Activated CD4-positive, alpha-beta T cell treated with anti-CD3 and anti-CD28 coated beads for 36 hours (primary cell): Measurements from ENCODE around the gene XRCC6. TPM values are rescaled to one million over a fixed set of nuclear protein-coding genes. Genes with fewer than 3 reads are reported as not detected.
"Not testable (repeated sequence)": the region's sequence is repeated elsewhere in the genome, so short reads cannot be mapped to it uniquely, and the experiment has no call there.

Experiments used
- ATAC-seq: fragments of 200-7000 bp; cut with Tn5 transposase; one replicate; pipeline ENCODE4 v1.10.0; 2021; ENCODE audit warnings: mild to moderate bottlenecking, moderate library complexity
- CTCF ChIA-PET: fragments of 350-600 bp; sonication (Branson Sonifier 250); formaldehyde crosslinking; loops from one replicate; lab custom pipeline; 2021; ENCODE audit warnings: antibody characterized with exemption; lab: Charles Lee
- POLR2A ChIA-PET: fragments of 350-600 bp; sonication (Branson Sonifier 250); formaldehyde crosslinking; loops from one replicate; lab custom pipeline; 2021; ENCODE audit warnings: antibody characterized with exemption, inconsistent platforms; lab: Charles Lee
- DNase-seq: peaks from one replicate; pipeline ENCODE4 v3.0.0-alpha.2; 2020
- H3K27ac Mint-ChIP-seq: one replicate; pipeline ENCODE4 v1.8.0; 2021; ENCODE audit warnings: mixed read lengths
- H3K27me3 Mint-ChIP-seq: one replicate; pipeline ENCODE4 v1.8.0; 2021; ENCODE audit warnings: mixed read lengths
- H3K36me3 Mint-ChIP-seq: one replicate; pipeline ENCODE4 v1.8.0; 2021; ENCODE audit warnings: low read depth, mixed read lengths
- H3K4me1 Mint-ChIP-seq: one replicate; pipeline ENCODE4 v1.8.0; 2021; ENCODE audit warnings: mixed read lengths
- H3K4me3 Mint-ChIP-seq: one replicate; pipeline ENCODE4 v1.8.0; 2021; ENCODE audit warnings: mild to moderate bottlenecking, moderate library complexity, mixed read lengths
- H3K9me3 Mint-ChIP-seq: one replicate; pipeline ENCODE4 v1.8.0; 2021; ENCODE audit warnings: low read depth, mixed read lengths
- intact Hi-C, 2 experiments: fragments of 100-400 bp; cut with DNase I in 1 of 2; cut with micrococcal nuclease in 1 of 2; formaldehyde crosslinking; loops; one replicate each; pipeline versions ENCODE4 v1.14.2 to v1.15.1; 2022 to 2024; cut with DNase I, micrococcal nuclease
- total RNA-seq, 2 experiments: library from RNA; stranded (reverse); gene quantifications; one replicate each; pipeline ENCODE4 v1.2.3, GENCODE V29; 2021

XRCC6 gene
- 100 to 1,000 TPM; 427 to 469 TPM for total RNA-seq

GRCh38 chr22:41621099-41621910 lies at the start of gene XRCC6:
TSS of gene XRCC6 (plus strand) at chr22:41621295. CDS start at chr22:41622005, 710 bp downstream.
- ChIA-PET CTCF (interaction anchor here (0.6 to 1.0 kb wide), 4 partner anchors 46 to 467 kb away, joined by 3 to 4 read pairs (median 3); partner anchors contain the start of genes ACO2, PHF5A and SNU13), POLR2A (interaction anchor here (0.6 to 3.7 kb wide), 15 partner anchors 22 to 995 kb away, joined by 3 to 25 read pairs (median 3); partner anchors contain the start of genes ACO2, PHF5A, PMM1 and RANGAP1)
- Mint-ChIP-seq H3K27me3 (no peaks in the 10 kb centered on the region), H3K9me3 (no peaks in the 10 kb centered on the region), H3K4me3 (peak within 1 kb of the TSS; percentile 98), H3K27ac (peak within 1 kb of the TSS; percentile 99), H3K36me3 (peaks cover 49% of the 10 kb centered on the region), H3K4me1 (peaks cover 48% of the 10 kb centered on the region)
- DNase-seq (peak; percentile 100), ATAC-seq (peak; percentile 91)
- intact Hi-C loops: loop anchor here (1.0 to 10.0 kb wide), 22 partner anchors 17 to 765 kb away; partner anchors contain the start of genes PHF5A (in 2 of the 2), PMM1 (in 2 of the 2), POLR3H (in 2 of the 2) and SNU13 (in 2 of the 2)

GRCh38 chr22:41571786-41572185 lies 49.3 kb upstream of the XRCC6 start:
- intact Hi-C loops: no loop called here
- H3K36me3 Mint-ChIP-seq: peaks cover 2% of the 10 kb centered on the region
- ChIA-PET CTCF (no interaction called here), POLR2A (no interaction called here)
- no peak for ATAC-seq
- H3K4me1 Mint-ChIP-seq: no peaks in the 10 kb centered on the region
- DNase-seq: no peak
- no peak overlapping the region for H3K27ac Mint-ChIP-seq
- H3K27me3 Mint-ChIP-seq: no peaks in the 10 kb centered on the region
- H3K9me3 Mint-ChIP-seq: no peaks in the 10 kb centered on the region
- no peak overlapping the region for H3K4me3 Mint-ChIP-seq

GRCh38 chr22:41572305-41572704 lies 48.8 kb upstream of the XRCC6 start:
- ChIA-PET CTCF (interaction anchor here (0.5 kb wide), 1 partner anchor 724 kb away, joined by 4 read pairs; no protein-coding TSS in a partner anchor), POLR2A (interaction anchor here (1.2 kb wide), 1 partner anchor 17 kb away, joined by 3 read pairs; the partner anchor contains the start of gene PMM1)
- H3K9me3 Mint-ChIP-seq, H3K36me3 Mint-ChIP-seq, H3K27ac Mint-ChIP-seq, ATAC-seq, H3K4me1 Mint-ChIP-seq, intact Hi-C loops, H3K27me3 Mint-ChIP-seq, H3K4me3 Mint-ChIP-seq, DNase-seq: not testable (repeated sequence)

- no peak for DNase-seq
- Mint-ChIP-seq H3K27me3 (no peaks in the 10 kb centered on the region), H3K4me3 (no peak overlapping the region), H3K4me1 (no peaks in the 10 kb centered on the region), H3K36me3 (peaks cover 9% of the 10 kb centered on the region), H3K27ac (no peak overlapping the region), H3K9me3 (no peaks in the 10 kb centered on the region)
- CTCF ChIA-PET: no interaction called here
- POLR2A ChIA-PET: interaction anchor here (1.2 kb wide), 1 partner anchor 16 kb away, joined by 3 read pairs; the partner anchor contains the start of gene PMM1
- intact Hi-C loops: no loop called here
- no peak for ATAC-seq
These were observed 47.4 kb upstream of the XRCC6 start for GRCh38 chr22:41573677-41574076.

GRCh38 chr22:41574847-41575381 lies 46.2 kb upstream of the XRCC6 start:
- no peak overlapping the region for H3K4me3 Mint-ChIP-seq

GRCh38 chr22:41575533-41575932 lies 45.6 kb upstream of the XRCC6 start:
- H3K4me3 Mint-ChIP-seq: no peak overlapping the region
- H3K27ac Mint-ChIP-seq: no peak overlapping the region
- intact Hi-C loops: no loop called here
- H3K27me3 Mint-ChIP-seq: no peaks in the 10 kb centered on the region
- ATAC-seq: no peak
- H3K9me3 Mint-ChIP-seq: no peaks in the 10 kb centered on the region
- ChIA-PET CTCF (no interaction called here), POLR2A (no interaction called here)
- H3K4me1 Mint-ChIP-seq: no peaks in the 10 kb centered on the region
- DNase-seq: no peak
- peaks cover 12% of the 10 kb centered on the region for H3K36me3 Mint-ChIP-seq

More at GRCh38 chr22:41574847-41575381, 46.2 kb upstream of the XRCC6 start:
- no peaks in the 10 kb centered on the region for H3K9me3 Mint-ChIP-seq
- no peak for ATAC-seq
- POLR2A ChIA-PET: no interaction called here
- intact Hi-C loops: no loop called here
- DNase-seq: no peak
- no peaks in the 10 kb centered on the region for H3K4me1 Mint-ChIP-seq
- peaks cover 12% of the 10 kb centered on the region for H3K36me3 Mint-ChIP-seq
- CTCF ChIA-PET: no interaction called here
- no peaks in the 10 kb centered on the region for H3K27me3 Mint-ChIP-seq
- H3K27ac Mint-ChIP-seq: no peak overlapping the region

- H3K36me3 Mint-ChIP-seq: peaks cover 12% of the 10 kb centered on the region
- POLR2A ChIA-PET: interaction anchor here (0.6 to 0.7 kb wide), 2 partner anchors 44 to 82 kb away, joined by 3 to 9 read pairs; partner anchors contain the start of genes DESI1 and XRCC6
- intact Hi-C loops: no loop called here
- no peaks in the 10 kb centered on the region for H3K9me3 Mint-ChIP-seq
- H3K4me1 Mint-ChIP-seq: no peaks in the 10 kb centered on the region
- H3K4me3 Mint-ChIP-seq: no peak overlapping the region
- CTCF ChIA-PET: interaction anchor here (0.6 to 0.9 kb wide), 3 partner anchors 8 to 22 kb away, joined by 3 read pairs; partner anchors contain the start of gene PMM1
- DNase-seq: peak; percentile 68
- H3K27me3 Mint-ChIP-seq: no peaks in the 10 kb centered on the region
- no peak overlapping the region for H3K27ac Mint-ChIP-seq
- ATAC-seq: peak; percentile 79
These were observed 44.2 kb upstream of the XRCC6 start for GRCh38 chr22:41576877-41577276.

- CTCF ChIA-PET: interaction anchor here (1.1 kb wide), 1 partner anchor 11 kb away, joined by 3 read pairs; the partner anchor contains the start of gene PMM1
- ATAC-seq (no peak), DNase-seq (no peak)
- H3K36me3 Mint-ChIP-seq: peaks cover 12% of the 10 kb centered on the region
- POLR2A ChIA-PET: no interaction called here
- no peaks in the 10 kb centered on the region for H3K4me1 Mint-ChIP-seq
- H3K4me3 Mint-ChIP-seq: no peak overlapping the region
- no peaks in the 10 kb centered on the region for H3K9me3 Mint-ChIP-seq
- intact Hi-C loops: no loop called here
- H3K27me3 Mint-ChIP-seq: no peaks in the 10 kb centered on the region
- no peak overlapping the region for H3K27ac Mint-ChIP-seq
These were observed 43.0 kb upstream of the XRCC6 start for GRCh38 chr22:41578114-41578513.

GRCh38 chr22:41578818-41579217 lies 42.3 kb upstream of the XRCC6 start:
- no peaks in the 10 kb centered on the region for H3K4me1 Mint-ChIP-seq
- ChIA-PET CTCF (interaction anchor here (1.1 kb wide), 1 partner anchor 11 kb away, joined by 3 read pairs; the partner anchor contains the start of gene PMM1), POLR2A (no interaction called here)
- DNase-seq (no peak), ATAC-seq (no peak)
- intact Hi-C loops: no loop called here
- no peaks in the 10 kb centered on the region for H3K27me3 Mint-ChIP-seq
- no peak overlapping the region for H3K27ac Mint-ChIP-seq
- no peaks in the 10 kb centered on the region for H3K9me3 Mint-ChIP-seq
- no peak overlapping the region for H3K4me3 Mint-ChIP-seq
- peaks cover 12% of the 10 kb centered on the region for H3K36me3 Mint-ChIP-seq

- ChIA-PET POLR2A (no interaction called here), CTCF (interaction anchor here (0.6 kb wide), 1 partner anchor 83 kb away, joined by 3 read pairs; no protein-coding TSS in a partner anchor)
- Mint-ChIP-seq H3K4me3 (no peak overlapping the region), H3K9me3 (no peaks in the 10 kb centered on the region), H3K36me3 (peaks cover 12% of the 10 kb centered on the region), H3K4me1 (no peaks in the 10 kb centered on the region), H3K27me3 (no peaks in the 10 kb centered on the region), H3K27ac (no peak overlapping the region)
- DNase-seq (no peak), ATAC-seq (no peak)
- intact Hi-C loops: no loop called here
These were observed 41.6 kb upstream of the XRCC6 start for GRCh38 chr22:41579297-41579996.

GRCh38 chr22:41579997-41580355 lies 41.1 kb upstream of the XRCC6 start:
- Mint-ChIP-seq H3K4me3 (no peak overlapping the region), H3K36me3 (peaks cover 12% of the 10 kb centered on the region), H3K9me3 (no peaks in the 10 kb centered on the region), H3K27me3 (no peaks in the 10 kb centered on the region), H3K4me1 (no peaks in the 10 kb centered on the region), H3K27ac (no peak overlapping the region)
- POLR2A ChIA-PET: no interaction called here
- intact Hi-C loops: no loop called here
- CTCF ChIA-PET: interaction anchor here (0.6 kb wide), 1 partner anchor 84 kb away, joined by 3 read pairs; no protein-coding TSS in a partner anchor
- no peak for DNase-seq
- ATAC-seq: no peak
